CD4-positive, alpha-beta T cell treated with Interleukin-4 for 1 hour (primary cell): Measurements from ENCODE around the gene DCAF7.

Source experiments
- DNase-seq, 2 donors: peaks; one replicate each; pipeline ENCODE4 v3.0.0-alpha.2; 2020 to 2022

Gene DCAF7

GRCh38 chr17:63549946-63550816, at the start of gene DCAF7:
TSS of gene DCAF7 (plus strand) at chr17:63550477. CDS start at chr17:63550678, 201 bp downstream.
- DNase-seq, result peak; percentile 99 to 100

- DNase-seq, result no peak
Measured at GRCh38 chr17:63500543-63501390, 49.5 kb upstream of the DCAF7 start.

- no peak for DNase-seq
Measured at GRCh38 chr17:63503341-63503705, 47.0 kb upstream of the DCAF7 start.

- no peak for DNase-seq
Measured at GRCh38 chr17:63504261-63504660, 46.0 kb upstream of the DCAF7 start.

- no peak for DNase-seq
Measured at GRCh38 chr17:63505341-63505740, 44.9 kb upstream of the DCAF7 start.

- DNase-seq, result no peak
Measured at GRCh38 chr17:63506627-63507026, 43.6 kb upstream of the DCAF7 start.

- no peak for DNase-seq
Measured at GRCh38 chr17:63511331-63511730, 38.9 kb upstream of the DCAF7 start.

GRCh38 chr17:63512388-63512787, 37.9 kb upstream of the DCAF7 start:
- DNase-seq, result no peak

- DNase-seq, result no peak
Measured at GRCh38 chr17:63512896-63513644, 37.2 kb upstream of the DCAF7 start.

GRCh38 chr17:63514477-63514876, 35.8 kb upstream of the DCAF7 start:
- no peak for DNase-seq

- no peak for DNase-seq
Measured at GRCh38 chr17:63514974-63515373, 35.3 kb upstream of the DCAF7 start.

- DNase-seq, result no peak
Measured at GRCh38 chr17:63515426-63515825, 34.9 kb upstream of the DCAF7 start.

GRCh38 chr17:63516910-63517824, 33.1 kb upstream of the DCAF7 start:
- no peak for DNase-seq

GRCh38 chr17:63517825-63518534, 32.3 kb upstream of the DCAF7 start:
- no peak for DNase-seq

GRCh38 chr17:63519116-63519881, 31.0 kb upstream of the DCAF7 start:
- no peak for DNase-seq

GRCh38 chr17:63519972-63520882, 30.1 kb upstream of the DCAF7 start:
- no peak for DNase-seq

GRCh38 chr17:63523253-63523855, 26.9 kb upstream of the DCAF7 start, which contains the start of gene KCNH6:
TSS of gene KCNH6 (plus strand) at chr17:63523358. CDS start at chr17:63523414, 56 bp downstream.
- no peak for DNase-seq

GRCh38 chr17:63524051-63524450, 26.2 kb upstream of the DCAF7 start:
- DNase-seq, result no peak
